ENCODE measurements around the gene SVOPL.

GRCh38 chr7:138712652-138713051 is 11.5 kb upstream of the SVOPL start:
- TF ChIP-seq EZH2phosphoT487 (IDR thresholded peaks at IDR 0.05; ENCODE audit: low read depth, severe bottlenecking, unreplicated experiment) (no peak), EZH2 (IDR thresholded peaks at IDR 0.05; ENCODE audit: borderline replicate concordance) (no peak)
- TF ChIP-seq, protein P1, sequence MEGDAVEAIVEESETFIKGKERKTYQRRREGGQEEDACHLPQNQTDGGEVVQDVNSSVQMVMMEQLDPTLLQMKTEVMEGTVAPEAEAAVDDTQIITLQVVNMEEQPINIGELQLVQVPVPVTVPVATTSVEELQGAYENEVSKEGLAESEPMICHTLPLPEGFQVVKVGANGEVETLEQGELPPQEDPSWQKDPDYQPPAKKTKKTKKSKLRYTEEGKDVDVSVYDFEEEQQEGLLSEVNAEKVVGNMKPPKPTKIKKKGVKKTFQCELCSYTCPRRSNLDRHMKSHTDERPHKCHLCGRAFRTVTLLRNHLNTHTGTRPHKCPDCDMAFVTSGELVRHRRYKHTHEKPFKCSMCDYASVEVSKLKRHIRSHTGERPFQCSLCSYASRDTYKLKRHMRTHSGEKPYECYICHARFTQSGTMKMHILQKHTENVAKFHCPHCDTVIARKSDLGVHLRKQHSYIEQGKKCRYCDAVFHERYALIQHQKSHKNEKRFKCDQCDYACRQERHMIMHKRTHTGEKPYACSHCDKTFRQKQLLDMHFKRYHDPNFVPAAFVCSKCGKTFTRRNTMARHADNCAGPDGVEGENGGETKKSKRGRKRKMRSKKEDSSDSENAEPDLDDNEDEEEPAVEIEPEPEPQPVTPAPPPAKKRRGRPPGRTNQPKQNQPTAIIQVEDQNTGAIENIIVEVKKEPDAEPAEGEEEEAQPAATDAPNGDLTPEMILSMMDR (IDR thresholded peaks at IDR 0.05; ENCODE audit: poor library complexity), result no peak

All from hepatocyte (in vitro differentiated cells).